Measurements from ENCODE around the gene NT5DC1.

Gene NT5DC1

DNA sequence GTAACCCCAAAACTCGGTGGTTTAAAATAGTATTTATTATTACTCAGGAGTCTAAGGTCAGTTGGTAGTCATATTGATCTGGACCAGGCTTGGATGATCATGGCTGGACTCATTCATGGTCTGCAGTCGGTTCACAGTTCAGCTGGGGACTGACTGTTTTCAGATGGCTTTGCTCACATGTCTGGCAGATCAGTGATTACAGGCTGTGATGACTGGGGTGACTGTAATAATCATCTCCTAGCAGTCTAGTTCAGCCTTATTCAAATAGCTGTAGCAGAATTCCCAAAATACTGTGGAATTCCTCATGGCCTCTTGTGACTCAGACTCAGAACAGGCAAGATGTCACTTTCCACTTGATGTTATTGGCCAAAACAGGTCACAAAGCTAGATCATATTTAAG lies 16.4 kb upstream of the NT5DC1 start:
- no peaks in the 10 kb centered on the region for H3K4me1 ChIP-seq (ENCODE audit: control insufficient read depth, insufficient read depth, low read length)
- H3K27ac ChIP-seq (ENCODE audit: extremely low read depth, low read depth, low read length), result no peak overlapping the region
- no peak overlapping the region for H3K4me3 ChIP-seq (ENCODE audit: low read depth, low read length)
- no peaks in the 10 kb centered on the region for H3K36me3 ChIP-seq (ENCODE audit: control insufficient read depth in 2 of 2, insufficient read depth in 1 of 2, low read length in 2 of 2)
- no peaks in the 10 kb centered on the region for H3K9me3 ChIP-seq (ENCODE audit: control insufficient read depth, insufficient read depth, low read depth, low read length)
- no peak for TF ChIP-seq ZNF292 (tag by site-specific recombination; IDR thresholded peaks at IDR 0.05; ENCODE audit: borderline replicate concordance, low read depth)
- TF ChIP-seq, protein P1, sequence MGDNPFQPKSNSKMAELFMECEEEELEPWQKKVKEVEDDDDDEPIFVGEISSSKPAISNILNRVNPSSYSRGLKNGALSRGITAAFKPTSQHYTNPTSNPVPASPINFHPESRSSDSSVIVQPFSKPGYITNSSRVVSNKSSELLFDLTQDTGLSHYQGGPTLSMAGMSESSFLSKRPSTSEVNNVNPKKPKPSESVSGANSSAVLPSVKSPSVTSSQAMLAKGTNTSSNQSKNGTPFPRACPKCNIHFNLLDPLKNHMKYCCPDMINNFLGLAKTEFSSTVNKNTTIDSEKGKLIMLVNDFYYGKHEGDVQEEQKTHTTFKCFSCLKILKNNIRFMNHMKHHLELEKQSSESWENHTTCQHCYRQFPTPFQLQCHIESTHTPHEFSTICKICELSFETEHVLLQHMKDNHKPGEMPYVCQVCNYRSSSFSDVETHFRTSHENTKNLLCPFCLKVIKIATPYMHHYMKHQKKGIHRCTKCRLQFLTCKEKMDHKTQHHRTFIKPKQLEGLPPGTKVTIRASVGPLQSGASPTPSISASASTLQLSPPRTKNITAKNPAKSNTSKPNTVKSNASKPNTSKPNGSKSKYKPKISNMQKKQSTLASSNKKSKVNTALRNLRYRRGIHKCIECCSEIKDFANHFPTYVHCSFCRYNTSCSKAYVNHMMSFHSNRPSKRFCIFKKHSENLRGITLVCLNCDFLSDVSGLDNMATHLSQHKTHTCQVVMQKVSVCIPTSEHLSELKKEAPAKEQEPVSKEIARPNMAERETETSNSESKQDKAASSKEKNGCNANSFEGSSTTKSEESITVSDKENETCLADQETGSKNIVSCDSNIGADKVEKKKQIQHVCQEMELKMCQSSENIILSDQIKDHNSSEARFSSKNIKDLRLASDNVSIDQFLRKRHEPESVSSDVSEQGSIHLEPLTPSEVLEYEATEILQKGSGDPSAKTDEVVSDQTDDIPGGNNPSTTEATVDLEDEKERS (tag by site-specific recombination; IDR thresholded peaks at IDR 0.05), result no peak
- TF ChIP-seq, protein P2, sequence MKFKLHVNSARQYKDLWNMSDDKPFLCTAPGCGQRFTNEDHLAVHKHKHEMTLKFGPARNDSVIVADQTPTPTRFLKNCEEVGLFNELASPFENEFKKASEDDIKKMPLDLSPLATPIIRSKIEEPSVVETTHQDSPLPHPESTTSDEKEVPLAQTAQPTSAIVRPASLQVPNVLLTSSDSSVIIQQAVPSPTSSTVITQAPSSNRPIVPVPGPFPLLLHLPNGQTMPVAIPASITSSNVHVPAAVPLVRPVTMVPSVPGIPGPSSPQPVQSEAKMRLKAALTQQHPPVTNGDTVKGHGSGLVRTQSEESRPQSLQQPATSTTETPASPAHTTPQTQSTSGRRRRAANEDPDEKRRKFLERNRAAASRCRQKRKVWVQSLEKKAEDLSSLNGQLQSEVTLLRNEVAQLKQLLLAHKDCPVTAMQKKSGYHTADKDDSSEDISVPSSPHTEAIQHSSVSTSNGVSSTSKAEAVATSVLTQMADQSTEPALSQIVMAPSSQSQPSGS (tag by site-specific recombination; IDR thresholded peaks at IDR 0.05; ENCODE audit: low read depth), result no peak
- no peak for TF ChIP-seq ZNF37A (tag by site-specific recombination; IDR thresholded peaks at IDR 0.05)
- TF ChIP-seq ZNF571 (tag by site-specific recombination; IDR thresholded peaks at IDR 0.05), result no peak
- TF ChIP-seq ZNF626 (tag by site-specific recombination; IDR thresholded peaks at IDR 0.05), result no peak
- no peak for TF ChIP-seq ZNF341 (tag by site-specific recombination; IDR thresholded peaks at IDR 0.05; ENCODE audit: low read depth)
- TF ChIP-seq ZNF473 (tag by site-specific recombination; IDR thresholded peaks at IDR 0.05), result no peak
- TF ChIP-seq ZNF24 (tag by site-specific recombination; IDR thresholded peaks at IDR 0.05), result no peak
- TF ChIP-seq ZNF600 (tag by site-specific recombination; IDR thresholded peaks at IDR 0.05), result no peak
- TF ChIP-seq ZFP37 (tag by site-specific recombination; IDR thresholded peaks at IDR 0.05), result no peak
- TF ChIP-seq ZNF624 (tag by site-specific recombination; IDR thresholded peaks at IDR 0.05), result no peak
- TF ChIP-seq ZNF707 (tag by site-specific recombination; IDR thresholded peaks at IDR 0.05), result no peak
- TF ChIP-seq ZFP41 (tag by site-specific recombination; IDR thresholded peaks at IDR 0.05; ENCODE audit: borderline replicate concordance), result no peak
- TF ChIP-seq ZNF394 (tag by site-specific recombination; IDR thresholded peaks at IDR 0.05; ENCODE audit: borderline replicate concordance), result no peak
- no peak for TF ChIP-seq ZNF433 (tag by site-specific recombination; IDR thresholded peaks at IDR 0.05; ENCODE audit: low read depth)
- no peak for TF ChIP-seq GLIS2 (tag by site-specific recombination; IDR thresholded peaks at IDR 0.05)
- TF ChIP-seq ZNF785 (tag by site-specific recombination; IDR thresholded peaks at IDR 0.05), result no peak
- TF ChIP-seq, protein P3, sequence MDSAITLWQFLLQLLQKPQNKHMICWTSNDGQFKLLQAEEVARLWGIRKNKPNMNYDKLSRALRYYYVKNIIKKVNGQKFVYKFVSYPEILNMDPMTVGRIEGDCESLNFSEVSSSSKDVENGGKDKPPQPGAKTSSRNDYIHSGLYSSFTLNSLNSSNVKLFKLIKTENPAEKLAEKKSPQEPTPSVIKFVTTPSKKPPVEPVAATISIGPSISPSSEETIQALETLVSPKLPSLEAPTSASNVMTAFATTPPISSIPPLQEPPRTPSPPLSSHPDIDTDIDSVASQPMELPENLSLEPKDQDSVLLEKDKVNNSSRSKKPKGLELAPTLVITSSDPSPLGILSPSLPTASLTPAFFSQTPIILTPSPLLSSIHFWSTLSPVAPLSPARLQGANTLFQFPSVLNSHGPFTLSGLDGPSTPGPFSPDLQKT (IDR thresholded peaks at IDR 0.05; ENCODE audit: borderline replicate concordance, low read depth, low read length), result no peak
- TF ChIP-seq, protein P4, sequence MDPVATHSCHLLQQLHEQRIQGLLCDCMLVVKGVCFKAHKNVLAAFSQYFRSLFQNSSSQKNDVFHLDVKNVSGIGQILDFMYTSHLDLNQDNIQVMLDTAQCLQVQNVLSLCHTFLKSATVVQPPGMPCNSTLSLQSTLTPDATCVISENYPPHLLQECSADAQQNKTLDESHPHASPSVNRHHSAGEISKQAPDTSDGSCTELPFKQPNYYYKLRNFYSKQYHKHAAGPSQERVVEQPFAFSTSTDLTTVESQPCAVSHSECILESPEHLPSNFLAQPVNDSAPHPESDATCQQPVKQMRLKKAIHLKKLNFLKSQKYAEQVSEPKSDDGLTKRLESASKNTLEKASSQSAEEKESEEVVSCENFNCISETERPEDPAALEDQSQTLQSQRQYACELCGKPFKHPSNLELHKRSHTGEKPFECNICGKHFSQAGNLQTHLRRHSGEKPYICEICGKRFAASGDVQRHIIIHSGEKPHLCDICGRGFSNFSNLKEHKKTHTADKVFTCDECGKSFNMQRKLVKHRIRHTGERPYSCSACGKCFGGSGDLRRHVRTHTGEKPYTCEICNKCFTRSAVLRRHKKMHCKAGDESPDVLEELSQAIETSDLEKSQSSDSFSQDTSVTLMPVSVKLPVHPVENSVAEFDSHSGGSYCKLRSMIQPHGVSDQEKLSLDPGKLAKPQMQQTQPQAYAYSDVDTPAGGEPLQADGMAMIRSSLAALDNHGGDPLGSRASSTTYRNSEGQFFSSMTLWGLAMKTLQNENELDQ (tag by site-specific recombination; IDR thresholded peaks at IDR 0.05; ENCODE audit: low read depth), result no peak
- ChIA-PET POLR2A (interaction anchor here (1.5 kb wide), 1 partner anchor 16 kb away, joined by 3 read pairs; the partner anchor contains the start of gene NT5DC1), CTCF (interaction anchor here (1.3 to 3.3 kb wide), 5 partner anchors 12 to 77 kb away, joined by 4 to 18 read pairs (median 5); partner anchors contain the start of gene NT5DC1)
